Glomerular visceral epithelial cell (primary cell): Measurements from ENCODE around the gene ZYG11B.
"Not testable (repeated sequence)": the region's sequence is repeated elsewhere in the genome, so short reads cannot be mapped to it uniquely, and the experiment has no call there.

Source experiments
- DNase-seq: peaks from one replicate; pipeline ENCODE4 v3.0.0-alpha.2; 2016; ENCODE audit errors: extremely low spot score

ZYG11B gene

DNA sequence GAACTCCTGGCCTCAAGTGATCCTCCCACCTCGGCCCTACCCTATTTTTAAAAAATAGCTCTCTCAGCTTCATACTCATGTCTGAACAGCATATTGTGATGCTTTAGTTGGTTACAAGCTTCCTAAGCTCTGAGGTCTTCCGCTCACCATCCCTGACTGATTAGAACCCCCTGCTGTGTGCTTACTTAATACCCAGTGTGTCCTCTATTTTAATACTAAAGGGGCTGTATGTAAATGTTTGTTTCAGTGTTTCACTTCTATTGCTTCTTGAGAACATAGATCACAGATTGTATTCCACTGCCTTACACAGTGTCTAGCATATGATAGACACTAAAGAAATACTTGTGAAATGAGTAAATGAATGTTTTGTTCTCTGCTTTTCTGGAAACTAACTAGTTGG lies 29.8 kb downstream of the ZYG11B start:
- no peak for DNase-seq

GRCh38 chr1:52759908-52760307 lies 33.7 kb downstream of the ZYG11B start:
- DNase-seq = no peak

GRCh38 chr1:52767596-52768280 lies 41.5 kb downstream of the ZYG11B start:
- no peak for DNase-seq

GRCh38 chr1:52769346-52770033 lies 43.2 kb downstream of the ZYG11B start:
- no peak for DNase-seq

DNA sequence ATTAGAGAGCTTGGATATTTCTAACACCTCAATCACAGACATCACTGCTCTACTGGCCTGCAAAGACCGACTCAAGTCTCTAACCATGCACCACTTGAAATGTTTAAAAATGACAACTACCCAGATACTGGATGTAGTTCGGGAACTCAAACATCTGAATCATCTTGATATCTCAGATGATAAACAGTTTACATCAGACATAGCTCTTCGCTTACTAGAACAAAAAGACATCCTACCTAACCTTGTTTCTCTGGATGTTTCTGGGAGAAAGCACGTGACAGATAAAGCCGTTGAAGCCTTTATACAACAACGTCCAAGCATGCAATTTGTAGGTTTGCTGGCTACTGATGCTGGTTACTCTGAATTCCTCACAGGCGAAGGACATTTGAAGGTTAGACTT lies 45.1 kb downstream of the ZYG11B start:
- DNase-seq = no peak

DNA sequence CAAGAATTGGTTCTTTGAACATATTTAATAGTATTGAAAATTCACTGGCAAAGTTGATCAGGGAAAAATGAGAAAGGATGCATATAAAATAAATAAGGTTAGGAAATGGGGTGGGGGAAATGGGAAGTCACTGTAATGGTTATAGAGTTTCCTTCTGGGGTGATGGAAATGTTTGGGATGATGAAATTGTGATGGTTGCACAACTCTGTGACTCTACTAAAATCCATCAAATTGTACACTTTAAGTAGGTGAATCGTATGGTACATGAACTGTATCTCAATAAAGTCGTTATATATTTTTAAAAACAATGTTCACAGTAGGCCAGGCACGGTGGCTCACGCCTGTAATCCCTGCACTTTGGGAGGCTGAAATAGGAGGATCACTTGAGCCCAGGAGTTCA lies 59.9 kb downstream of the ZYG11B start:
- DNase-seq = no peak

- not testable (repeated sequence) for DNase-seq
These were observed 64.2 kb downstream of the ZYG11B start for GRCh38 chr1:52790429-52790828.

GRCh38 chr1:52792036-52792435 lies 65.8 kb downstream of the ZYG11B start:
- DNase-seq = peak; percentile 7

- DNase-seq = not testable (repeated sequence)
These were observed 67.5 kb downstream of the ZYG11B start for GRCh38 chr1:52793717-52794116.

GRCh38 chr1:52795464-52795863 lies 69.2 kb downstream of the ZYG11B start:
- no peak for DNase-seq

GRCh38 chr1:52798331-52798730 lies 72.1 kb downstream of the ZYG11B start:
- DNase-seq = no peak

DNA sequence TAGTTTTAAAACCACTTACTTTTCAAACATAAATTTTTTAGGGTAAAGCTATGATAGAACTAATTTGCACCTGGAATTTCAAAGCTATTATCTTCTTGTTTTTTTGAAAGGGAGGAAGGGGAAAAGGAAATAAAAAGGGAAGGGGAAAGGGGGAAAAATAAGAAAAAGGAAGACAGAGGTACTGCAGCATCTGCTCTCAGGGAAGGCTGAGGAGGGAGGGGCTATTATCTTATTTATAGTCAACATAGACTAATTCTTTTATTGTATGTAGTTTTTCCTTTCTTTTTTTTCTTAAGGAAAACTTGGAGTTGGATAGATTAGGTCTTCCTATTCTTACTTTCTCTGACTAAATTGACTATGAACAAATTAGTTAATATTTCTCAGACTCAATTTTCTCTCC lies 74.8 kb downstream of the ZYG11B start:
- DNase-seq = no peak

DNA sequence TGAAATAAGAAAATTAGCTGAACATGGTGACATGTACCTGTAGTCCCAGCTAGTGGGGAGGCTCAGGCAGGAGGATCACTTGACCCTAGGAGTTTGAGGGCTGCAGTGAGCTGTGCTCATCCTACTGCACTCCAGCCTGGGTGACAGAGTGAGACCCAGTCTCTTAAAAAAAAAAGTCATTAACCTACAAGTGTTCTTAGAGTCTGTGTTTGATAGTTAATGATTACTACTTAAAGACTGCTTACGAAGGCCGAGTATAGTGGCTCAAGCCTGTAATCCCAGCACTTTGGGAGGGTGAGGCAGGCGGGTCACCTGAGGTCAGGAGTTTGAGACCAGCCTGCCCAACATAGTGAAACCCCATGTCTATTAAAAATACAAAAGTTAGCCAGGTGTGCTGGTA lies 77.8 kb downstream of the ZYG11B start:
- DNase-seq = not testable (repeated sequence)

GRCh38 chr1:52814465-52814864 lies 88.2 kb downstream of the ZYG11B start:
- DNase-seq = peak; percentile 17

DNA sequence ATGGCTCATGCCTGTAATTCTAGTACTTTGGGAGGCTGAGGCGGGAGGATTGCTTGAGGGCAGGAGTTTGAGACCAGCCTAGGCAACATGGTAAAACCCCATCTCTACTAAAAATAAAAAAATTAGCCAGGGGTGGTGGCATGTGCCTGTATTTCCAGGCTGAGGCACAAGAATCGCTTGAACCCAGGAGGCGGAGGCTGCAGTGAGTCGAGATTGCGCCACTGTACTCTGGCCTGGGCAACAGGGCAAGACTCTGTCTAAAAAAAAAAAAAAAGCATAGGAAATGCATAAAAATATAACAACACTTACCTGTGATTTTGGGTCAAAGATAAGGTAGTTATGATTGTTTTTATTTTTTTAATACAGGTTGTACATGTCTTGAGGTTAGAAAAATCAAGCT lies 94.6 kb downstream of the ZYG11B start:
- not testable (repeated sequence) for DNase-seq

DNA sequence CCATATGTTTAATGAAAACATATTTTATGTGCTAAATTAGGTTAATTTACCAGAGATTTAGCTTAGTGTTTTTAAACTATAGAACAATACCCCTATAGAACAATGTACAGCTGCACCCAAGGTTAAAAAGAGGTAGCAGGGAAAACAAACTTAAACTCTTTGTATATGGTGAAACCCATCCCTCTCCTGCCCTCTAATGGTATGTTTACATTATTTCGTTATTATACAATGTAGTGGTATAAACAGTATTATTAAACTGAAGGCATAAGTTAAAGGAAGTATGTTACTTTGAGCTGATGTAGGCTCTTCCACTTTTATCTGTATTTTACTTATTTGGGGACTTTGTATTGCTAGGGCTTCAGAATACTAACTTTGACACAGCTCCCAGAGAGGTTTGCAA lies 99.6 kb downstream of the ZYG11B start:
- no peak for DNase-seq

- no peak for DNase-seq
These were observed 108.5 kb downstream of the ZYG11B start for GRCh38 chr1:52834798-52835197.

- no peak for DNase-seq
These were observed 109.8 kb downstream of the ZYG11B start for GRCh38 chr1:52836035-52836434.

GRCh38 chr1:52839175-52839574 lies 112.9 kb downstream of the ZYG11B start:
- DNase-seq = not testable (repeated sequence)

GRCh38 chr1:52842643-52843310 lies 116.5 kb downstream of the ZYG11B start, which contains the start of gene ZYG11A:
Gene ZYG11A, plus strand, starts transcription at chr1:52842760. Its CDS starts 124 bp downstream, at chr1:52842884.
- DNase-seq = peak; percentile 95

- not testable (repeated sequence) for DNase-seq
These were observed 118.9 kb downstream of the ZYG11B start for GRCh38 chr1:52845119-52845518.

GRCh38 chr1:52848423-52848822 lies 122.2 kb downstream of the ZYG11B start:
- DNase-seq = no peak

DNA sequence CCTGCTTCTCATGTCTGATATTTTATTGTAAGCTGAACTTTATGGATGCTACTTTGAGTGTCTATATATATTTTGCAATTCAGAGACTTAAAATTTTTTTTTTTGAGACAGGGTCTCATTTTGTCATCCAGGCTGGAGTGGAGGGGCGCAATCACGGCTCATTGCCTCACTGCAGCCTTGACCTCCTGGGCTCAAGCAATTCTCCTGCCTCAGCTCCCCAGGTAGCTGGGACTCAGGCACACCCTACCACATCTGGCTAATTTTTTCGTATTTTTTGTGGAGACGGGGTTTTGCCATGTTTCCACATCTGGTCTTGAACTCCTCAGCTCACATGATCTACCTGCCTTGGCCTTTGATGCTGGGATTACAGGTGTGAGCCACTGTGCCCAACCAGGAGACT lies 124.7 kb downstream of the ZYG11B start:
- no peak for DNase-seq
